ENCODE measurements around the gene MYO1A.

DNA sequence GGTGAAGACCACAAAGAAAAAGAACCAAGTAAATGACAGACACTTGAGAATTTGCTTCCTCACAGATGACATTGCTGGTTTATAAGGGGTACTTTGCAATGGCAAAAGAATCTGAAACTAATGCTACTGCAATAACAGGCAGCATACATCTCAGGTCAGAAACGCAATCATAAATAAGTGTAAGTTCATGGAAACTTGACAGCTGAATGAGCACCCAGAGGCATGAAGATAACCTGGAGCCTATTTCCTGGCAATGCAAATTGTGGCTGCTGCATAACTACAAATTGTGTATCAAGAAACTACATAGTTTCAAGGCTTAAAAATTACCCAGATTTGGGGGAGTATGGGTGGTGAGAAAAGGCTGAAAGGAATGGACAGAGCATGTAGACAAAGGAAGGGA is 8.5 kb upstream of the MYO1A start:
- TF ChIP-seq, protein P1, sequence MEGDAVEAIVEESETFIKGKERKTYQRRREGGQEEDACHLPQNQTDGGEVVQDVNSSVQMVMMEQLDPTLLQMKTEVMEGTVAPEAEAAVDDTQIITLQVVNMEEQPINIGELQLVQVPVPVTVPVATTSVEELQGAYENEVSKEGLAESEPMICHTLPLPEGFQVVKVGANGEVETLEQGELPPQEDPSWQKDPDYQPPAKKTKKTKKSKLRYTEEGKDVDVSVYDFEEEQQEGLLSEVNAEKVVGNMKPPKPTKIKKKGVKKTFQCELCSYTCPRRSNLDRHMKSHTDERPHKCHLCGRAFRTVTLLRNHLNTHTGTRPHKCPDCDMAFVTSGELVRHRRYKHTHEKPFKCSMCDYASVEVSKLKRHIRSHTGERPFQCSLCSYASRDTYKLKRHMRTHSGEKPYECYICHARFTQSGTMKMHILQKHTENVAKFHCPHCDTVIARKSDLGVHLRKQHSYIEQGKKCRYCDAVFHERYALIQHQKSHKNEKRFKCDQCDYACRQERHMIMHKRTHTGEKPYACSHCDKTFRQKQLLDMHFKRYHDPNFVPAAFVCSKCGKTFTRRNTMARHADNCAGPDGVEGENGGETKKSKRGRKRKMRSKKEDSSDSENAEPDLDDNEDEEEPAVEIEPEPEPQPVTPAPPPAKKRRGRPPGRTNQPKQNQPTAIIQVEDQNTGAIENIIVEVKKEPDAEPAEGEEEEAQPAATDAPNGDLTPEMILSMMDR (conservative IDR thresholded peaks at IDR 0.05) = no peak
- no peak for TF ChIP-seq ZFX (IDR thresholded peaks at IDR 0.05)
